CD14-positive monocyte (primary cell): ENCODE results near the gene SDK1. TPM values are rescaled to one million over a fixed set of nuclear protein-coding genes. Genes with fewer than 3 reads are reported as not detected.

Source experiments
- DNase-seq, 3 donors: peaks; one replicate each; pipeline ENCODE4 v3.0.0-alpha.2; 2011 to 2022
- H2AFZ ChIP-seq: 2 replicates; pipeline ENCODE4 v1.6.0; 2012; ENCODE audit warnings: mild to moderate bottlenecking, low read depth, low read length, inconsistent platforms; ENCODE audit not compliant: insufficient read depth, poor library complexity, severe bottlenecking
- H3K27ac ChIP-seq, 2 donors: 1 replicate in 1 of 2; 2 replicates in 1 of 2; pipeline ENCODE4 v1.5.1; 2012 to 2013; ENCODE audit warnings: low read length in 2 of 2, control low read depth in 1 of 2, inconsistent platforms in 1 of 2, low read depth in 1 of 2, mild to moderate bottlenecking in 1 of 2
- H3K27me3 ChIP-seq, 2 donors: one replicate each; pipeline versions ENCODE4 v1.6.0 to v1.6.1; 2011 to 2013; ENCODE audit warnings: low read length in 2 of 2; ENCODE audit not compliant: control insufficient read depth in 2 of 2, insufficient read depth in 2 of 2
- H3K36me3 ChIP-seq, 2 donors: replicated peaks in 1 of 2; 1 replicate in 1 of 2; 2 replicates in 1 of 2; pipeline versions ENCODE4 v1.5.1 to v1.6.1; 2012 to 2013; ENCODE audit warnings: low read length in 2 of 2, control low read depth in 1 of 2, inconsistent platforms in 1 of 2, mild to moderate bottlenecking in 1 of 2; ENCODE audit not compliant: insufficient read depth in 2 of 2, control insufficient read depth in 1 of 2
- H3K4me1 ChIP-seq, 2 donors: 1 replicate in 1 of 2; 2 replicates in 1 of 2; pipeline versions ENCODE4 v1.5.1 to v1.6.1; 2012 to 2013; ENCODE audit warnings: low read length in 2 of 2, control low read depth in 1 of 2, inconsistent platforms in 1 of 2, mild to moderate bottlenecking in 1 of 2, moderate library complexity in 1 of 2; ENCODE audit not compliant: insufficient read depth in 2 of 2, control insufficient read depth in 1 of 2
- H3K4me2 ChIP-seq: replicated peaks from 2 replicates; pipeline ENCODE3; 2012; ENCODE audit warnings: low read length, moderate library complexity, mild to moderate bottlenecking; ENCODE audit not compliant: poor library complexity, severe bottlenecking; ENCODE audit errors: extremely low read depth
- H3K4me3 ChIP-seq, 3 experiments: fragments of 200-600 bp in 1 of 3; sonication (generic) in 1 of 3; replicated peaks in 1 of 3; 1 replicate in 2 of 3; 2 replicates in 1 of 3; pipeline ENCODE4 v1.5.1; 2011 to 2013; ENCODE audit warnings: low read length in 3 of 3, mild to moderate bottlenecking in 3 of 3, control low read depth in 2 of 3, low read depth in 2 of 3, inconsistent platforms in 1 of 3, moderate library complexity in 1 of 3
- H3K79me2 ChIP-seq: 2 replicates; pipeline ENCODE4 v1.6.0; 2012; ENCODE audit warnings: mild to moderate bottlenecking, control low read depth, inconsistent platforms, low read length, moderate library complexity; ENCODE audit not compliant: insufficient read depth
- H3K9ac ChIP-seq: 2 replicates; pipeline ENCODE4 v1.6.0; 2017; ENCODE audit warnings: low read length, mild to moderate bottlenecking; ENCODE audit not compliant: insufficient read depth, poor library complexity, severe bottlenecking
- H3K9me3 ChIP-seq, 2 donors: replicated peaks in 1 of 2; 1 replicate in 1 of 2; 2 replicates in 1 of 2; pipeline versions ENCODE4 v1.5.1 to v1.6.1; 2012 to 2013; ENCODE audit warnings: low read length in 2 of 2, control low read depth in 1 of 2; ENCODE audit not compliant: control insufficient read depth in 1 of 2, insufficient read depth in 1 of 2
- H4K20me1 ChIP-seq: 2 replicates; pipeline ENCODE4 v1.6.0; 2012; ENCODE audit warnings: mild to moderate bottlenecking, low read length, control low read depth, moderate library complexity; ENCODE audit not compliant: insufficient read depth
- H3K27ac Mint-ChIP-seq, 7 donors: one replicate each; pipeline ENCODE4 v1.8.0; 2020; ENCODE audit warnings: mild to moderate bottlenecking in 7 of 7, mixed read lengths in 7 of 7, moderate library complexity in 6 of 7, inconsistent platforms in 2 of 7
- H3K27me3 Mint-ChIP-seq, 3 donors: one replicate each; pipeline ENCODE4 v1.8.0; 2021 to 2022; ENCODE audit warnings: low read depth in 3 of 3, mild to moderate bottlenecking in 3 of 3, mixed read lengths in 3 of 3, moderate library complexity in 3 of 3, inconsistent platforms in 1 of 3
- H3K36me3 Mint-ChIP-seq, 2 donors: one replicate each; pipeline ENCODE4 v1.8.0; 2020; ENCODE audit warnings: mixed read lengths in 2 of 2, inconsistent platforms in 1 of 2, mild to moderate bottlenecking in 1 of 2
- H3K4me1 Mint-ChIP-seq: one replicate; pipeline ENCODE4 v1.8.0; 2020; ENCODE audit warnings: mild to moderate bottlenecking, mixed read lengths
- H3K4me3 Mint-ChIP-seq, 2 donors: one replicate each; pipeline ENCODE4 v1.8.0; 2020; ENCODE audit warnings: mild to moderate bottlenecking in 2 of 2, mixed read lengths in 2 of 2, moderate library complexity in 1 of 2
- H3K9me3 Mint-ChIP-seq, 7 donors: one replicate each; pipeline ENCODE4 v1.8.0; 2020 to 2022; ENCODE audit warnings: mixed read lengths in 7 of 7, mild to moderate bottlenecking in 6 of 7, moderate library complexity in 6 of 7, inconsistent platforms in 2 of 7
- WGBS: methylation state at CpG from one replicate; pipeline ENCODE4 v1.1.5; 2013; ENCODE audit warnings: missing lambda C conversion rate; ENCODE audit not compliant: insufficient coverage; 5-methylcytosine and 5-hydroxymethylcytosine counted together
- intact Hi-C, 2 donors: fragments of 100-400 bp; cut with micrococcal nuclease; formaldehyde crosslinking; loops; one replicate each; pipeline versions ENCODE4 v1.15.0 to v1.15.1; 2023
- polyA plus RNA-seq, 3 donors: library from polyadenylated mRNA; depleted of rRNA in 1 of 3; unstranded in 2 of 3; stranded (reverse) in 1 of 3; fragments of 300-500 nt in 2 of 3; fragments of >200 nt in 1 of 3; fragmentation: Illumina TruSeq in 2 of 3; gene quantifications; 1 replicate in 2 of 3; 2 replicates in 1 of 3; pipeline ENCODE4 v1.2.3, GENCODE V29; 2012 to 2021
- TF ChIP-seq, protein P1 (sequence below): fragments of 200-600 bp; IDR thresholded peaks from one replicate; pipeline ENCODE4 v1.8.0; 2022; ENCODE audit warnings: antibody characterized with exemption, mild to moderate bottlenecking

The SDK1 gene
- polyA plus RNA-seq, 3 donors: 0.01 TPM; not detected in 2

DNA sequence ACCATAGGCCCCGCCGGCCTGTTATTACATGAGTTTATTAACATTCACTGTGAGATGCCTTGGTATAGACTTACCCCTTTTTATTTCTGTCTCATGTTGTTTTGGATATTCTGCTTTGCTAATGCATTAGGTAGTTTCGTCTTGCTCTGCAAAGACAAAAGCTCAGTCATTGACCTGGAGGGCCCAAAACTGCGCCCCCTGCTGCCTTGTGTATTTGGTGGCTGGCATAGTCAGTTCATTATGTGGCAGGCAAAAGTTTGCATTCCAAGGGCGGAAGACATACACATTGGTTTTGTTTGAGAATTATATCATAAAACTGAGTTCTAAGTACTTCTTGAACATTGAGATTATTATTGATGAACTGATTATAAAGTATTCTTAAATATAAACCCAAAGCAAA, 372.5 kb downstream of the SDK1 start:
- WGBS: no CpG with 5 or more reads among the region's 5 CpGs
- no peak overlapping the region for H3K27ac Mint-ChIP-seq
- no peak for DNase-seq

GRCh38 chr7:3678314-3678810, 377.3 kb downstream of the SDK1 start:
- peaks cover 2 to 6% (median 4%) of the 10 kb centered on the region in 3 donors for H3K27me3 Mint-ChIP-seq
- Histone ChIP-seq H3K9me3 (no peaks in the 10 kb centered on the region), H3K36me3 (no peaks in the 10 kb centered on the region), H3K4me2 (no peak overlapping the region), H2AFZ (no peak overlapping the region), H3K4me3 (no peak overlapping the region), H3K4me1 (no peaks in the 10 kb centered on the region), H4K20me1 (no peaks in the 10 kb centered on the region), H3K9ac (no peak overlapping the region), H3K27ac (no peak overlapping the region), H3K79me2 (no peaks in the 10 kb centered on the region), H3K27me3 (no peaks in the 10 kb centered on the region)
- intact Hi-C loops: no loop called here
- H3K27ac Mint-ChIP-seq: no peak overlapping the region
- DNase-seq: no peak
- WGBS: 100% methylated on average over 2 of the region's 4 CpGs
- no peaks in the 10 kb centered on the region for H3K36me3 Mint-ChIP-seq
- peaks cover 1 to 9% (median 3%) of the 10 kb centered on the region in 7 donors for H3K9me3 Mint-ChIP-seq
- H3K4me3 Mint-ChIP-seq: no peak overlapping the region
- H3K4me1 Mint-ChIP-seq: peaks cover 2% of the 10 kb centered on the region
- TF ChIP-seq, protein P1, sequence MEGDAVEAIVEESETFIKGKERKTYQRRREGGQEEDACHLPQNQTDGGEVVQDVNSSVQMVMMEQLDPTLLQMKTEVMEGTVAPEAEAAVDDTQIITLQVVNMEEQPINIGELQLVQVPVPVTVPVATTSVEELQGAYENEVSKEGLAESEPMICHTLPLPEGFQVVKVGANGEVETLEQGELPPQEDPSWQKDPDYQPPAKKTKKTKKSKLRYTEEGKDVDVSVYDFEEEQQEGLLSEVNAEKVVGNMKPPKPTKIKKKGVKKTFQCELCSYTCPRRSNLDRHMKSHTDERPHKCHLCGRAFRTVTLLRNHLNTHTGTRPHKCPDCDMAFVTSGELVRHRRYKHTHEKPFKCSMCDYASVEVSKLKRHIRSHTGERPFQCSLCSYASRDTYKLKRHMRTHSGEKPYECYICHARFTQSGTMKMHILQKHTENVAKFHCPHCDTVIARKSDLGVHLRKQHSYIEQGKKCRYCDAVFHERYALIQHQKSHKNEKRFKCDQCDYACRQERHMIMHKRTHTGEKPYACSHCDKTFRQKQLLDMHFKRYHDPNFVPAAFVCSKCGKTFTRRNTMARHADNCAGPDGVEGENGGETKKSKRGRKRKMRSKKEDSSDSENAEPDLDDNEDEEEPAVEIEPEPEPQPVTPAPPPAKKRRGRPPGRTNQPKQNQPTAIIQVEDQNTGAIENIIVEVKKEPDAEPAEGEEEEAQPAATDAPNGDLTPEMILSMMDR: no peak

More for the DNA sequence above, 372.5 kb downstream of the SDK1 start:
- TF ChIP-seq, protein P1: no peak
- H3K4me3 ChIP-seq: no peak overlapping the region
- Mint-ChIP-seq H3K9me3 (peaks cover 0 to 4% (median 1%) of the 10 kb centered on the region in 7 donors), H3K36me3 (no peaks in the 10 kb centered on the region), H3K4me1 (no peaks in the 10 kb centered on the region), H3K27me3 (peaks cover 0 to 2% (median 2%) of the 10 kb centered on the region in 3 donors), H3K4me3 (no peak overlapping the region)
- H3K9ac ChIP-seq: no peak overlapping the region
- no peaks in the 10 kb centered on the region for H3K79me2 ChIP-seq
- no peak overlapping the region for H2AFZ ChIP-seq
- H3K9me3 ChIP-seq: no peaks in the 10 kb centered on the region
- H3K36me3 ChIP-seq: no peaks in the 10 kb centered on the region
- H3K27me3 ChIP-seq: no peaks in the 10 kb centered on the region
- H4K20me1 ChIP-seq: no peaks in the 10 kb centered on the region
- no peak overlapping the region for H3K27ac ChIP-seq
- peaks cover 0 to 2% of the 10 kb centered on the region in 2 donors for H3K4me1 ChIP-seq
- H3K4me2 ChIP-seq: no peak overlapping the region
- intact Hi-C loops: no loop called here
